Eye (tissue), 1 donor: ENCODE results near the gene AACS.
"Not testable (repeated sequence)": the region's sequence is repeated elsewhere in the genome, so short reads cannot be mapped to it uniquely, and the experiment has no call there.

ENCODE experiments used
- DNase-seq: peaks from one replicate; pipeline ENCODE4 v3.0.0-alpha.2; 2015

AACS gene

DNA sequence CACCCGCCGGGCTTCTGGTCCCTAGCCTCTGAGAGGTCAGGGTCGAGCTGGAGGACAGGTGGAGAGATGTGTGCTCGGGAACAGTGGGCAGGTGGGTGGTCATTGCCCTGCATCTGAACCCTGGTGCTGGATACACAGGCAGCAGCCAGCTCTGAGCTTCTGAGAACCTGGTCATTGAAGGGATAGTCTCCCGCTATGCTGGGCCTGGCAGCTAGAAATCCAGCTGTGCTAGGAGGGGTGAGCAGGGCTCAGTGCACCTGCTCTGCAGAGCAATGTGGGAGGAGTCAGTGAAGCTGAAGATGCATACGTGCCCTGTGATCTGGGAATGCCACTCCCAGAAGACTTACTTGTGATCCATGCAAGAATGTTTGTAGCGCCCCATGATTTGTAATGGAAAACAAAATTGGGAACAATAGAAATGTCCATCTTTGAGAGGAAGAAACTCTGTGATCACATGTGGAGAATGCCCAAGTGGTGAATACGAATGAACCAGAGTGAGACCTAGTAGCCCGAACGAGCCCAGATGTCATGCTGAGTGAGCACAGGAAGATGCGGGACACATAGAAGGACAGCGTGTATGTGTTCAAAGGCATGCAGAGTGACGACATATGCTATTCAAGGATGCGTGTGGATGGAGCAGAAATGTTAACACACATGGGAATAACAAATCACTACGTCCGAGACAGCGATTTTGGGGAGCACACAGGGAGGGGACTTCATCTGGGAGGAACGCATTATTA lies 63.4 kb downstream of the AACS start:
- DNase-seq, result no peak

GRCh38 chr12:125129179-125129571 lies 63.9 kb downstream of the AACS start:
- DNase-seq, result no peak

DNA sequence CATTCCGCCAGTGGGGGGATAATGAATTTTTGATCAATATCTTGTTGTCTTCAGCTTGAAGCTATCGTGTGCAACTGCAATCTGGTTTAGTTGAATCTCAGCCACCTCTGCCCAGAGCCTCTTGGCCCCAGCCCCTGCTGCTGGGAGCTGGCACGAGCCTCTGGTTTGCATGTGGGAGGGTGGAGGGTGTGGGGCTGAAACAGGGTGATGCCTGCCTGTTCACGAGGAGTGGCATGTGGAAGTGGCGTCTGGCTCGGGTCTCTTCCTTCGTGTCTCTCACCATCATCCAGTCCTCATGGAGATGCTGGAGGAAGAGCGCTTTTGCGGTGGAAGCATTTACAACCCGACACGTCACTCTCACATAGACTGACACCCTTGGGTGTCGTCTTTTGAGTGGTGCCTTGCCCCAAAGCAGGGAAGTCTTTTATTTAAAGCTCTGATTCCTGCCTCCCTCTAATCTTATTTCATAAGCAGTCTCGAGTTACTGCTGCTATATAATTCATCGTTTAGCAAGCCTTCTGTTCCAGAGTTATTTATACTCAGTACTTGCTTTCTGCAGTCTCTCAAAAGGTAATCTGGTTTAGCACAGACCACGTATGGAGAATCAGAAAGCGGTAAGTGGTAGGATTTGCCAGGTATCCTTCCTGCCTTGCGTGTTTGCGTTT lies 64.5 kb downstream of the AACS start:
- no peak for DNase-seq

DNA sequence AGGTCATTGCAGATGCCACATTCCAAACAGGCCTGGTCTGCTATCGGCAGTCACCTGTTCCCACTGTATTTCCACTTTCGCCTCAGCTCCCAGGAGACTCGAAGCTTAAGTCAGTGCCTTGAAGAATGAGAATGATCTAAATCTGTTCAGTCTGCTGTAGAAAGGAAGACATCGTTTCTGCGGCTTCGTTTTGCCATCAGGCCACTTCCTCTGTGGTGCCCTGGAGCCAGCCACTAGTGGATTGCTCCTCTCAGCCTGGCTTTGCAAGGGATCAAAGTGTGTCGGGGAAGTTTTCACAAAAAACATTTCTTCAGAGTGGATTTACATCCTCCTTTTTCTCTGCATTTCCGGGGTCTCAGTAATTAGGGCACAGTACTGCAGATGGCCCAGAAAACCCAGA lies 66.7 kb downstream of the AACS start:
- no peak for DNase-seq

GRCh38 chr12:125132698-125133400 lies 67.6 kb downstream of the AACS start:
- DNase-seq, result no peak

DNA sequence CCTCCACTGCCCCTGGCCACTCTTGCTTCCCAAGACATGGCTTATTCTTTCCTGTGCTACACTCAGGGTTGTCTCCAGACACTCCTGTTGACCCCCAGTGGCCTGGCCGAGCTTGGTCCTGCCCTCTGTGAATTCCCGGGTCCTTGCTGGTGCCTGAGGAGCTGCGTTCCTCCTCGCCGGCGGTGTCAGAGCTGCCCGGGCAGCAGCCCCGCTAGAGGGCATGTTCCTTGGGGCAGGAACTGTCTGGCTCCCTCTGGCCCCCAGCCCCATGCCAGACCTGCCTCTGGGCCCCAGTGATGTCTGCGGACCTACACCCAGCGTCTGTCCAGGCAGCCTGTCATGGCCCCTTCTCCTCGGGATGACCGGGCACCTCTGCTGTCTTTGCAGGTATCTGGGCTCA lies 68.4 kb downstream of the AACS start:
- DNase-seq, result no peak

DNA sequence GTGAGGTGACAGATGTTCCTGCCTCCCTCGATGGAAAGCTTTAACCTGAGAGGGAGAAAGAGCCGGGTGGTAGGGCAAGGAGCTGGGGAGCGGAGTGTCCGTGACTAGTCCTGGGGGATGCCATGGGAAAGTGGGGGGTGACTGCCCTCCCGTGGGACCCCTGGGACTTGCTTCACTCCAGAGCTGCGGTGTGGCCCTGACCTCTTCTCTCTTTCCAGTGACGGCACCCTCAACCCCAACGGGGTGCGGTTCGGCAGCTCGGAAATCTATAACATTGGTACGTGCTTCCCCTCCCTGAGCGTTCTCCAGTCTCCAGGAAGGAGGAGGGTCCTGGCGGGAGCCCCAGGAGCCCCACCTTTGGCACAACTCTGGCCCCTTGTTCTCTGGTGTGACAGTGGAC lies 69.3 kb downstream of the AACS start:
- DNase-seq, result no peak

DNA sequence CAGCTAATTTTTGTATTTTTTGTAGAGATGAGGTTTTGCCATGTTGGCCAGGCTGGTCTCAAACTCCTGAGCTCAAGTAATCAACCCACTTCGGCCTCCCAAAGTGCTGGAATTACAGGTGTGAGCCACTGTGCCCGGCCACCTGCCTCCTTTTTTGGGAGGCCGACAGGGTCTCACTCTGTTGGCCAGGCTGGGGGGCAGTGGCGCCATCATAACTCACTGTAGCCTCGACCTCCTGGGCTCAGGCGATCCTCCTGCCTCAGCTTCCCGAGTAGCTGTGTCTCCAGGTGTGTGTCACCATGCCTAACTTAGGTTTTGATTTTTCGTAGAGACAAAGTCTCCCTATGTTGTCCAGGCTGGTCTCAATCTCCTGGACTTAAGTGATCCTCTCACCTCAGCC lies 70.7 kb downstream of the AACS start:
- DNase-seq, result no peak

- DNase-seq, result no peak
Observed at GRCh38 chr12:125136702-125137101, 71.5 kb downstream of the AACS start.

GRCh38 chr12:125137766-125138344 lies 72.6 kb downstream of the AACS start:
- DNase-seq, result no peak

- peak; percentile 56 for DNase-seq
Observed at GRCh38 chr12:125140279-125141209, 75.3 kb downstream of the AACS start.

DNA sequence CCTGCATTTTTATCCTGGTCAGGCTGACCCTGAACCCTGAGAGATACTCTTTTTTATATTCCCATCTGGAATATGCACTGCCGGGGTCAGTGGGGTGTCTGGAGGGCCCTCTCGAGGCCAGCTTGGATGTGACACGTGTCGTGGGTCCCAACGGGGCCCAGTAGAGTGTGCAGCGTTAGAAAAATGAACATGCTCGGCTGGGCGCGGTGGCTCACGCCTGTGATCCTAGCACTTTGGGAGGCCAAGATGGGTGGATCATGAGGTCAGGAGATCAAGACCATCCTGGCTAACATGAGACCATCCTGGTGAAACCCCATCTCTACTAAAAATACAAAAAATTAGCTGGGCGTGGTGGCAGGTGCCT lies 76.0 kb downstream of the AACS start:
- DNase-seq, result not testable (repeated sequence)

- no peak for DNase-seq
Observed at GRCh38 chr12:125142601-125143000, 77.4 kb downstream of the AACS start.

- DNase-seq, result no peak
Observed at GRCh38 chr12:125143491-125143890, 78.3 kb downstream of the AACS start.

- DNase-seq, result peak; percentile 83
Observed at GRCh38 chr12:125145196-125145595, 80.0 kb downstream of the AACS start.

DNA sequence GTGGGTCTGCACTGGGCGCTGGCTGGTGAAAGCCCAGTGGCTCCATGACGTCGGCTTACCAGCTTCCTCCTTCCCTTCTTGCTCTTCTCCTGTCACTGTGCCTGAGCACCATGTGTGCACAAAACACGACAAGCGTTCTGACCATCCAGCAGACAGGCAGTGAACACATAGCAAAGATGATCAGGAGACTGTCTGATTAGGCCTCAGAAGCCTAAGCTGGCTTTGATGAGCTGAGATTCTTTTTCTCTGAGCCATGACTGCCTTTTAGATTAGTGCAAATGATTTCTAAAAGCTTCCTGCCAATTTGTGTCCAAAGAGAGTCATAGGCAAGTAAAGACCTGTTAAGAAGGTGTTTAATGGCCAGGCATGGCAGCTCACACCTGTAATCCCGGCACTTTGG lies 83.1 kb downstream of the AACS start:
- no peak for DNase-seq

- no peak for DNase-seq
Observed at GRCh38 chr12:125149160-125150108, 84.2 kb downstream of the AACS start.

- DNase-seq, result no peak
Observed at GRCh38 chr12:125151284-125151683, 86.0 kb downstream of the AACS start.

- no peak for DNase-seq
Observed at GRCh38 chr12:125152463-125152862, 87.2 kb downstream of the AACS start.

DNA sequence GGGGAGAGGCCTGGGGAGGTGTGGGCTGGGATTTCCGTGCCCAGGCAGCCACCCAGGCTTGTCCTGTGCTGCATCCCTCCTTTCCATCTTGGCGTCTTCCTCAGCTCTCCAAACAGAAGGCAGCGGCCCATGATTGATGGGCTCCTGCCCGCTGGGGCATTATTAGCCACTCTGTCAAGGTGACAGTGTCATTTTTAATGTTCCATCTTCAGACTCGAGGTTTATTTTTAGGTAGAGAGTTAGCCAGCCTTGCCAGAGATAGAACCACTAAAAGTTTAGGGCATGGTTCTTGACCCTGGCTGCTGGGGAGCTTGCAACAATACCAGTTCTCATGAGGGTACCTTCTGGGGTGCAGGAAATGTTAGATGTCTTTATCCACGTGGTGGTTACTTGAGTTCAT lies 90.1 kb downstream of the AACS start:
- DNase-seq, result no peak

GRCh38 chr12:125157177-125157576 lies 91.9 kb downstream of the AACS start:
- DNase-seq, result no peak
